GM19328 (cell line): ENCODE measurements around the gene ZNF362.
"Not testable (repeated sequence)": the region's sequence is repeated elsewhere in the genome, so short reads cannot be mapped to it uniquely, and the experiment has no call there.

Experiments used
- ATAC-seq: cut with Tn5 transposase; IDR thresholded peaks from one replicate; pipeline ENCODE4 v1.9.1; 2021; ENCODE audit warnings: mild to moderate bottlenecking, moderate library complexity; ENCODE audit not compliant: unreplicated experiment

ZNF362 gene

GRCh38 chr1:33302325-33302724 lies 46.0 kb downstream of the ZNF362 start:
- ATAC-seq: no peak

GRCh38 chr1:33305016-33305415 lies 48.7 kb downstream of the ZNF362 start:
- ATAC-seq: no peak

GRCh38 chr1:33305816-33306652 lies 49.7 kb downstream of the ZNF362 start:
- ATAC-seq: no peak

- no peak for ATAC-seq
Observed at GRCh38 chr1:33306653-33307493, 50.6 kb downstream of the ZNF362 start.

GRCh38 chr1:33307494-33307864 lies 51.2 kb downstream of the ZNF362 start:
- ATAC-seq: no peak

- not testable (repeated sequence) for ATAC-seq
Observed at GRCh38 chr1:33309351-33309750, 53.1 kb downstream of the ZNF362 start.

GRCh38 chr1:33310702-33311101 lies 54.4 kb downstream of the ZNF362 start:
- ATAC-seq: no peak

- ATAC-seq: no peak
Observed at GRCh38 chr1:33311706-33312412, 55.6 kb downstream of the ZNF362 start.

GRCh38 chr1:33312413-33312749 lies 56.1 kb downstream of the ZNF362 start:
- no peak for ATAC-seq

- ATAC-seq: no peak
Observed at GRCh38 chr1:33314416-33314815, 58.1 kb downstream of the ZNF362 start.

- no peak for ATAC-seq
Observed at GRCh38 chr1:33316601-33317000, 60.3 kb downstream of the ZNF362 start.

- ATAC-seq: no peak
Observed at GRCh38 chr1:33317354-33317753, 61.1 kb downstream of the ZNF362 start.

GRCh38 chr1:33317946-33318345 lies 61.7 kb downstream of the ZNF362 start:
- no peak for ATAC-seq

- no peak for ATAC-seq
Observed at GRCh38 chr1:33319186-33319948, 63.1 kb downstream of the ZNF362 start.

GRCh38 chr1:33319949-33320618 lies 63.8 kb downstream of the ZNF362 start:
- no peak for ATAC-seq

GRCh38 chr1:33320619-33321165 lies 64.4 kb downstream of the ZNF362 start, which contains the start of gene A3GALT2:
A3GALT2 (minus strand) TSS chr1:33321098; CDS start chr1:33321098, 0 bp downstream.
- ATAC-seq: no peak

GRCh38 chr1:33321178-33321577 lies 64.9 kb downstream of the ZNF362 start:
- ATAC-seq: no peak

GRCh38 chr1:33322109-33322508 lies 65.8 kb downstream of the ZNF362 start:
- ATAC-seq: no peak

- ATAC-seq: no peak
Observed at GRCh38 chr1:33322870-33323585, 66.7 kb downstream of the ZNF362 start.
